Keratinocyte (primary cell): ENCODE results near the gene IRF6. TPM values are rescaled to one million over a fixed set of nuclear protein-coding genes. Genes with fewer than 3 reads are reported as not detected.

Experiments used
- DNase-seq: peaks from one replicate; pipeline ENCODE4 v3.0.0-alpha.2; 2011; ENCODE audit warnings: low read depth, missing footprints, low spot score
- FAIRE-seq: peaks from 2 replicates; lab custom pipeline; 2011; peaks lifted over from hg19 to GRCh38; lab: Jason Lieb, UNC
- H2AFZ ChIP-seq: 2 replicates; pipeline ENCODE4 v1.6.0; 2012; ENCODE audit warnings: low read length, control low read depth, inconsistent platforms; ENCODE audit not compliant: control insufficient read depth
- H3K27ac ChIP-seq: 2 replicates; pipeline ENCODE4 v1.5.1; 2011; ENCODE audit warnings: low read length; ENCODE audit not compliant: control insufficient read depth, insufficient read depth
- H3K27me3 ChIP-seq: 3 replicates; pipeline ENCODE4 v1.6.0; 2011; ENCODE audit warnings: low read length; ENCODE audit not compliant: control insufficient read depth, insufficient read depth; ENCODE audit errors: extremely low read depth
- H3K36me3 ChIP-seq, 2 experiments: 2 replicates in 1 of 2; 3 replicates in 1 of 2; pipeline ENCODE4 v1.5.1; 2011; ENCODE audit warnings: low read length in 2 of 2, mild to moderate bottlenecking in 1 of 2; ENCODE audit not compliant: control insufficient read depth in 2 of 2, insufficient read depth in 2 of 2; ENCODE audit errors: extremely low read depth in 1 of 2
- H3K4me1 ChIP-seq: 3 replicates; pipeline ENCODE4 v1.5.1; 2011; ENCODE audit warnings: low read length; ENCODE audit not compliant: control insufficient read depth, insufficient read depth; ENCODE audit errors: extremely low read depth
- H3K4me2 ChIP-seq: 3 replicates; pipeline ENCODE4 v1.6.0; 2011; ENCODE audit warnings: low read depth, low read length; ENCODE audit not compliant: control insufficient read depth, insufficient read depth; ENCODE audit errors: extremely low read depth
- H3K4me3 ChIP-seq, 3 experiments: fragments of 200-600 bp in 1 of 3; sonication (generic) in 1 of 3; 2 replicates in 2 of 3; 3 replicates in 1 of 3; pipeline ENCODE4 v1.5.1; 2011 to 2016; ENCODE audit warnings: low read length in 3 of 3, mild to moderate bottlenecking in 3 of 3, control low read depth in 2 of 3, inconsistent platforms in 1 of 3, low read depth in 1 of 3, mixed read lengths in 1 of 3, mixed run types in 1 of 3, moderate library complexity in 1 of 3; ENCODE audit not compliant: control insufficient read depth in 2 of 3, insufficient read depth in 2 of 3; ENCODE audit errors: extremely low read depth in 1 of 3
- H3K79me2 ChIP-seq: 2 replicates; pipeline ENCODE4 v1.6.0; 2012; ENCODE audit warnings: low read length; ENCODE audit not compliant: control insufficient read depth, insufficient read depth
- H3K9ac ChIP-seq: 3 replicates; pipeline ENCODE4 v1.6.0; 2011; ENCODE audit warnings: low read length; ENCODE audit not compliant: control insufficient read depth, insufficient read depth; ENCODE audit errors: extremely low read depth
- H3K9me1 ChIP-seq: 3 replicates; pipeline ENCODE4 v1.6.0; 2011; ENCODE audit warnings: low read length; ENCODE audit not compliant: control insufficient read depth, insufficient read depth; ENCODE audit errors: extremely low read depth
- H3K9me3 ChIP-seq: 2 replicates; pipeline ENCODE4 v1.5.1; 2012; ENCODE audit warnings: low read depth, low read length; ENCODE audit not compliant: control insufficient read depth
- H4K20me1 ChIP-seq: 3 replicates; pipeline ENCODE4 v1.6.0; 2011; ENCODE audit warnings: low read length; ENCODE audit not compliant: control insufficient read depth, insufficient read depth; ENCODE audit errors: extremely low read depth
- CTCF ChIP-seq, 3 experiments: IDR thresholded peaks in 1 of 3; conservative IDR thresholded peaks in 1 of 3; optimal IDR thresholded peaks in 1 of 3; 2 replicates in 2 of 3; 3 replicates in 1 of 3; pipeline versions ENCODE3 to v1.5.1; 2011; ENCODE audit warnings: low read length in 3 of 3, mild to moderate bottlenecking in 3 of 3, moderate library complexity in 2 of 3, control low read depth in 1 of 3, inconsistent platforms in 1 of 3; ENCODE audit not compliant: insufficient read depth in 2 of 3; ENCODE audit errors: extremely low read depth in 1 of 3
- EZH2 ChIP-seq: IDR thresholded peaks from one replicate; pipeline ENCODE4 v1.6.1; 2012; ENCODE audit warnings: inconsistent platforms, mild to moderate bottlenecking, low read length, moderate library complexity
- dilution Hi-C: fragments of 300-500 bp; cut with MboI; formaldehyde crosslinking; loops from one replicate; pipeline ENCODE4 v1.7.0; 2020; ENCODE audit warnings: low sequenced_read_pairs; ENCODE audit not compliant: extremely low pct_ligation_motif_present
- polyA plus RNA-seq, 5 experiments: library from polyadenylated mRNA; depleted of rRNA in 3 of 5; stranded (reverse) in 3 of 5; stranded (forward) in 1 of 5; unstranded in 1 of 5; fragments of >200 nt; gene quantifications; 1 replicate in 1 of 5; 2 replicates in 3 of 5; 3 replicates in 1 of 5; pipeline versions ENCODE4 v1.2.1 to v1.2.3, GENCODE V29; 2011 to 2012; ENCODE audit warnings: missing spikeins in 2 of 5, low read depth in 1 of 5, low replicate concordance in 1 of 5

The IRF6 gene
- polyA plus RNA-seq, 1 donor (not counting 4 experiments of a cell fraction or from before 2014, with no cell fraction given), result 476 TPM

- Histone ChIP-seq H3K27ac (no peak overlapping the region), H3K9me3 (no peaks in the 10 kb centered on the region), H3K4me1 (peaks cover 7% of the 10 kb centered on the region), H3K9ac (no peak overlapping the region), H3K27me3 (no peaks in the 10 kb centered on the region), H3K4me3 (no peak overlapping the region), H3K79me2 (no peaks in the 10 kb centered on the region), H3K4me2 (no peak overlapping the region), H3K9me1 (no peaks in the 10 kb centered on the region), H4K20me1 (no peaks in the 10 kb centered on the region), H2AFZ (no peak overlapping the region), H3K36me3 (peaks cover 0 to 2% of the 10 kb centered on the region in 2 experiments)
- dilution Hi-C loops, result no loop called here
- TF ChIP-seq EZH2 (no peak), CTCF (optimal IDR thresholded peaks at IDR 0.05 in 1 of 3, IDR thresholded peaks at IDR 0.05 in 1 of 3, conservative IDR thresholded peaks at IDR 0.05 in 1 of 3; ENCODE audit: extremely low read depth in 1 of 3, insufficient read depth in 2 of 3, low read length in 3 of 3) (no peak)
- no peak for FAIRE-seq
- DNase-seq, result no peak
These were observed 31.4 kb downstream of the IRF6 start for GRCh38 chr1:209774592-209774991.

GRCh38 chr1:209772126-209772525 is 33.8 kb downstream of the IRF6 start:
- H3K36me3 ChIP-seq, result peaks cover 0 to 2% of the 10 kb centered on the region in 2 experiments
- H3K4me2 ChIP-seq, result no peak overlapping the region
- H3K79me2 ChIP-seq, result no peaks in the 10 kb centered on the region
- DNase-seq (no peak), FAIRE-seq (no peak)
- TF ChIP-seq CTCF (optimal IDR thresholded peaks at IDR 0.05 in 1 of 3, IDR thresholded peaks at IDR 0.05 in 1 of 3, conservative IDR thresholded peaks at IDR 0.05 in 1 of 3; ENCODE audit: extremely low read depth in 1 of 3, insufficient read depth in 2 of 3, low read length in 3 of 3) (no peak), EZH2 (no peak)
- H3K27me3 ChIP-seq, result no peaks in the 10 kb centered on the region
- dilution Hi-C loops, result no loop called here
- no peak overlapping the region for H3K4me3 ChIP-seq
- H4K20me1 ChIP-seq, result no peaks in the 10 kb centered on the region
- no peak overlapping the region for H2AFZ ChIP-seq
- no peak overlapping the region for H3K27ac ChIP-seq
- no peaks in the 10 kb centered on the region for H3K9me3 ChIP-seq
- peaks cover 22% of the 10 kb centered on the region for H3K4me1 ChIP-seq
- no peaks in the 10 kb centered on the region for H3K9me1 ChIP-seq
- H3K9ac ChIP-seq, result no peak overlapping the region
